Measurements from ENCODE around the gene SOCS7.

The SOCS7 gene

DNA sequence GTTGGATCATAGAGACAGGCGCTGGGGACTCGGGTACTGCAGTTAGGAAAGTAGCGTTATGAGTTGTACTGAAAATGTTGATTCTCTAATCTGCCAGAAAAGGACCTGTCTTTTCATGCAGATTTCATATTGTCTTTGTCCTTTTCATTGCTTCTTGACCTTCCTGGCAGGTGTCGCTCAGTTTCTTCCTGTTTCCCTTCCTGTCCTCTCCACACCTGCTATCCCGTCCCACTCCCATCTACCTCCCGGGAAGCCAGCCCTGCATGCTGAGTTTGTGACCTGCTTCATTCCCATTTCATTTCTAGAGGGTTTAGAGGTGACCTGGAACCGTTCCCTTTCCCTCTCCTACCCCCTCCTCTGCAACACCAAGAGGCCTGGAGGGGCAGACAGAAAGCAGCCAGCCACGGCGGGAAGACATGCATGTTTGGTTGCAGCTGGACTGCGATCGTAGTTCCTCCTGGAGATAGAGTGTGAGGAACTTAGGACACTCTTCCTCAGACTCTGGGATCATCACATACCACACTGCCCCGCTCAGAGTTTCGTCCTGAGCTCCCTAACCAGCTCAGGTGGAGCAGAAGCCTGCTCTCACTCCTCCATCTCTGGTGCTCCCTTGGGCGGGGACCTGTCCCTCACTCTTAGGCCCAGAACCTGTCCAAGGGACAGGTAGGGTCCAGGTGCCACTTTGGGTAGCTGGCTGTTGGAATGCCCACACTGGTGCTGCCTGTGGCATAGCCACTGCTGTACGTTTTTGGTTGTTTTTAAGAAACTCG, 52.7 kb downstream of the SOCS7 start (continued):
- TF ChIP-seq, protein P1, sequence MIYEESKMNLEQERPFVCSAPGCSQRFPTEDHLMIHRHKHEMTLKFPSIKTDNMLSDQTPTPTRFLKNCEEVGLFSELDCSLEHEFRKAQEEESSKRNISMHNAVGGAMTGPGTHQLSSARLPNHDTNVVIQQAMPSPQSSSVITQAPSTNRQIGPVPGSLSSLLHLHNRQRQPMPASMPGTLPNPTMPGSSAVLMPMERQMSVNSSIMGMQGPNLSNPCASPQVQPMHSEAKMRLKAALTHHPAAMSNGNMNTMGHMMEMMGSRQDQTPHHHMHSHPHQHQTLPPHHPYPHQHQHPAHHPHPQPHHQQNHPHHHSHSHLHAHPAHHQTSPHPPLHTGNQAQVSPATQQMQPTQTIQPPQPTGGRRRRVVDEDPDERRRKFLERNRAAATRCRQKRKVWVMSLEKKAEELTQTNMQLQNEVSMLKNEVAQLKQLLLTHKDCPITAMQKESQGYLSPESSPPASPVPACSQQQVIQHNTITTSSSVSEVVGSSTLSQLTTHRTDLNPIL (CRISPR knock-in tag; IDR thresholded peaks at IDR 0.05; ENCODE audit: low read depth) = no peak
- TF ChIP-seq ZNF565 (CRISPR knock-in tag; conservative IDR thresholded peaks at IDR 0.05; ENCODE audit: low read depth) = no peak
- no peak for TF ChIP-seq SNAI2 (CRISPR knock-in tag; IDR thresholded peaks at IDR 0.05)
- TF ChIP-seq RARB (CRISPR knock-in tag; IDR thresholded peaks at IDR 0.05) = no peak
- no peak for TF ChIP-seq GLIS3 (CRISPR knock-in tag; IDR thresholded peaks at IDR 0.05)
- TF ChIP-seq ZNF70 (CRISPR knock-in tag; IDR thresholded peaks at IDR 0.05) = no peak

DNA sequence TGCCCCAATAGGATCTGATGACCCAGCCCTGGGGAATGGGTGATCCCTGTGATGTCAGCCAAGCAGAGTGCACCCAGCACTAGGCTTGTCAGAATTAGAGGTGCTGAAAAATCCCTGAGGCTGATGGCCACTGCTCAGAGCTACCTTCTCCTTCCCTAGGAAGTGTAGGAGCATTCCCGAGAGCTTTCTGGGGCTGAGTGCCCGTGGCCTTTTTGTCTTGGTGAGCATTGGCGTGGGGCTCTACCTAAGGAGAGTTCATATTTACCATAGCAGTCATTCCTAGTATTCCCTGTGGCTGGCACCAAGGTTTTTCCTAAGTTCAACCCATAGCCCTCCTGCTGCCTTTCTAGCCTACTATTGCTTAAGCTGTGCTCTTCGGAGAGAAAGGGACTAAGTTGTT, 54.0 kb downstream of the SOCS7 start:
- TF ChIP-seq, protein P2, sequence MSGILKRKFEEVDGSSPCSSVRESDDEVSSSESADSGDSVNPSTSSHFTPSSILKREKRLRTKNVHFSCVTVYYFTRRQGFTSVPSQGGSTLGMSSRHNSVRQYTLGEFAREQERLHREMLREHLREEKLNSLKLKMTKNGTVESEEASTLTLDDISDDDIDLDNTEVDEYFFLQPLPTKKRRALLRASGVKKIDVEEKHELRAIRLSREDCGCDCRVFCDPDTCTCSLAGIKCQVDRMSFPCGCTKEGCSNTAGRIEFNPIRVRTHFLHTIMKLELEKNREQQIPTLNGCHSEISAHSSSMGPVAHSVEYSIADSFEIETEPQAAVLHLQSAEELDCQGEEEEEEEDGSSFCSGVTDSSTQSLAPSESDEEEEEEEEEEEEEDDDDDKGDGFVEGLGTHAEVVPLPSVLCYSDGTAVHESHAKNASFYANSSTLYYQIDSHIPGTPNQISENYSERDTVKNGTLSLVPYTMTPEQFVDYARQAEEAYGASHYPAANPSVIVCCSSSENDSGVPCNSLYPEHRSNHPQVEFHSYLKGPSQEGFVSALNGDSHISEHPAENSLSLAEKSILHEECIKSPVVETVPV (CRISPR knock-in tag; IDR thresholded peaks at IDR 0.05) = no peak
- TF ChIP-seq ZNF565 (CRISPR knock-in tag; conservative IDR thresholded peaks at IDR 0.05; ENCODE audit: low read depth) (no peak), OSR1 (CRISPR knock-in tag; IDR thresholded peaks at IDR 0.05) (no peak), GLIS3 (CRISPR knock-in tag; IDR thresholded peaks at IDR 0.05) (no peak), ZFP3 (CRISPR knock-in tag; IDR thresholded peaks at IDR 0.05) (no peak), ISL1 (CRISPR knock-in tag; IDR thresholded peaks at IDR 0.05) (no peak), PPARA (CRISPR knock-in tag; IDR thresholded peaks at IDR 0.05; ENCODE audit: borderline replicate concordance) (no peak), ZNF70 (CRISPR knock-in tag; IDR thresholded peaks at IDR 0.05) (no peak), ZC3H10 (CRISPR knock-in tag; IDR thresholded peaks at IDR 0.05) (no peak), BACH2 (CRISPR knock-in tag; IDR thresholded peaks at IDR 0.05; ENCODE audit: borderline replicate concordance) (no peak)
- TF ChIP-seq, protein P3, sequence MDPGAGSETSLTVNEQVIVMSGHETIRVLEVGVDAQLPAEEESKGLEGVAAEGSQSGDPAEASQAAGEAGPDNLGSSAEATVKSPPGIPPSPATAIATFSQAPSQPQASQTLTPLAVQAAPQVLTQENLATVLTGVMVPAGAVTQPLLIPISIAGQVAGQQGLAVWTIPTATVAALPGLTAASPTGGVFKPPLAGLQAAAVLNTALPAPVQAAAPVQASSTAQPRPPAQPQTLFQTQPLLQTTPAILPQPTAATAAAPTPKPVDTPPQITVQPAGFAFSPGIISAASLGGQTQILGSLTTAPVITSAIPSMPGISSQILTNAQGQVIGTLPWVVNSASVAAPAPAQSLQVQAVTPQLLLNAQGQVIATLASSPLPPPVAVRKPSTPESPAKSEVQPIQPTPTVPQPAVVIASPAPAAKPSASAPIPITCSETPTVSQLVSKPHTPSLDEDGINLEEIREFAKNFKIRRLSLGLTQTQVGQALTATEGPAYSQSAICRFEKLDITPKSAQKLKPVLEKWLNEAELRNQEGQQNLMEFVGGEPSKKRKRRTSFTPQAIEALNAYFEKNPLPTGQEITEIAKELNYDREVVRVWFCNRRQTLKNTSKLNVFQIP (CRISPR knock-in tag; IDR thresholded peaks at IDR 0.05; ENCODE audit: borderline replicate concordance, low read depth) = no peak
- ATAC-seq = no peak

DNA sequence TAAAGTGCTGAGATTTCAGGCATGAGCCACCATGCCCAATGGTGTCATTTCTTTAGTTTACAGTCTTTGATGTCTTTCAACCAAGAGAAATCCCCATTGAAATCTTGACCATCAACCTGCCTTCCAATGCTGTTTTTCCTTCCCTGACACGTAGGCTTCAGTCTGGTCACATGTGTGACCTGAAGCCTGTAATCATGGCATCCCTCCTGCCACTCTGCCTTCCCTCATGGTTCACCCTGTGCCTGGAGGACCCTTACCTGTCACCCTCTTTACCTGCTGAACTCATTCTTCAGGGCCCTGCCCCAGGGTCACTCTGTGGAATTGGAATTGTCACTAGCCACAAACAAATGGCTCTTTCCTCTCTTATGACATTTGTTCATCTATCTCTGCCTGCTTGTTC, 58.6 kb downstream of the SOCS7 start:
- TF ChIP-seq CSDC2 (CRISPR knock-in tag; IDR thresholded peaks at IDR 0.05) (no peak), BACH2 (CRISPR knock-in tag; IDR thresholded peaks at IDR 0.05; ENCODE audit: borderline replicate concordance) (no peak), SNAI2 (CRISPR knock-in tag; IDR thresholded peaks at IDR 0.05) (no peak), GLIS3 (CRISPR knock-in tag; IDR thresholded peaks at IDR 0.05) (no peak), ARNTL (CRISPR knock-in tag; IDR thresholded peaks at IDR 0.05; ENCODE audit: borderline replicate concordance, low read depth) (no peak), ZFP30 (CRISPR knock-in tag; IDR thresholded peaks at IDR 0.05) (no peak), ZNF565 (CRISPR knock-in tag; conservative IDR thresholded peaks at IDR 0.05; ENCODE audit: low read depth) (no peak), ZNF8 (CRISPR knock-in tag; IDR thresholded peaks at IDR 0.05) (no peak), TCF4 (CRISPR knock-in tag; IDR thresholded peaks at IDR 0.05; ENCODE audit: borderline replicate concordance) (no peak)
- TF ChIP-seq, protein P3 (CRISPR knock-in tag; IDR thresholded peaks at IDR 0.05; ENCODE audit: borderline replicate concordance, low read depth) = no peak
- TF ChIP-seq, protein P4, sequence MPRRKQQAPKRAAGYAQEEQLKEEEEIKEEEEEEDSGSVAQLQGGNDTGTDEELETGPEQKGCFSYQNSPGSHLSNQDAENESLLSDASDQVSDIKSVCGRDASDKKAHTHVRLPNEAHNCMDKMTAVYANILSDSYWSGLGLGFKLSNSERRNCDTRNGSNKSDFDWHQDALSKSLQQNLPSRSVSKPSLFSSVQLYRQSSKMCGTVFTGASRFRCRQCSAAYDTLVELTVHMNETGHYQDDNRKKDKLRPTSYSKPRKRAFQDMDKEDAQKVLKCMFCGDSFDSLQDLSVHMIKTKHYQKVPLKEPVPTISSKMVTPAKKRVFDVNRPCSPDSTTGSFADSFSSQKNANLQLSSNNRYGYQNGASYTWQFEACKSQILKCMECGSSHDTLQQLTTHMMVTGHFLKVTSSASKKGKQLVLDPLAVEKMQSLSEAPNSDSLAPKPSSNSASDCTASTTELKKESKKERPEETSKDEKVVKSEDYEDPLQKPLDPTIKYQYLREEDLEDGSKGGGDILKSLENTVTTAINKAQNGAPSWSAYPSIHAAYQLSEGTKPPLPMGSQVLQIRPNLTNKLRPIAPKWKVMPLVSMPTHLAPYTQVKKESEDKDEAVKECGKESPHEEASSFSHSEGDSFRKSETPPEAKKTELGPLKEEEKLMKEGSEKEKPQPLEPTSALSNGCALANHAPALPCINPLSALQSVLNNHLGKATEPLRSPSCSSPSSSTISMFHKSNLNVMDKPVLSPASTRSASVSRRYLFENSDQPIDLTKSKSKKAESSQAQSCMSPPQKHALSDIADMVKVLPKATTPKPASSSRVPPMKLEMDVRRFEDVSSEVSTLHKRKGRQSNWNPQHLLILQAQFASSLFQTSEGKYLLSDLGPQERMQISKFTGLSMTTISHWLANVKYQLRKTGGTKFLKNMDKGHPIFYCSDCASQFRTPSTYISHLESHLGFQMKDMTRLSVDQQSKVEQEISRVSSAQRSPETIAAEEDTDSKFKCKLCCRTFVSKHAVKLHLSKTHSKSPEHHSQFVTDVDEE (CRISPR knock-in tag; IDR thresholded peaks at IDR 0.05) = no peak
- TF ChIP-seq, protein P5, sequence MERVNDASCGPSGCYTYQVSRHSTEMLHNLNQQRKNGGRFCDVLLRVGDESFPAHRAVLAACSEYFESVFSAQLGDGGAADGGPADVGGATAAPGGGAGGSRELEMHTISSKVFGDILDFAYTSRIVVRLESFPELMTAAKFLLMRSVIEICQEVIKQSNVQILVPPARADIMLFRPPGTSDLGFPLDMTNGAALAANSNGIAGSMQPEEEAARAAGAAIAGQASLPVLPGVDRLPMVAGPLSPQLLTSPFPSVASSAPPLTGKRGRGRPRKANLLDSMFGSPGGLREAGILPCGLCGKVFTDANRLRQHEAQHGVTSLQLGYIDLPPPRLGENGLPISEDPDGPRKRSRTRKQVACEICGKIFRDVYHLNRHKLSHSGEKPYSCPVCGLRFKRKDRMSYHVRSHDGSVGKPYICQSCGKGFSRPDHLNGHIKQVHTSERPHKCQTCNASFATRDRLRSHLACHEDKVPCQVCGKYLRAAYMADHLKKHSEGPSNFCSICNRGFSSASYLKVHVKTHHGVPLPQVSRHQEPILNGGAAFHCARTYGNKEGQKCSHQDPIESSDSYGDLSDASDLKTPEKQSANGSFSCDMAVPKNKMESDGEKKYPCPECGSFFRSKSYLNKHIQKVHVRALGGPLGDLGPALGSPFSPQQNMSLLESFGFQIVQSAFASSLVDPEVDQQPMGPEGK (CRISPR knock-in tag; IDR thresholded peaks at IDR 0.05; ENCODE audit: borderline replicate concordance) = no peak
- no peak for ATAC-seq

Measured in SK-N-SH treated with all-trans-retinoic acid at 6 μM for 48 hours (cell line).